HG02798 (cell line): ENCODE results near the gene MLEC.

Experiments
- ATAC-seq: cut with Tn5 transposase; IDR thresholded peaks from one replicate; pipeline ENCODE4 v1.9.1; 2021; ENCODE audit warnings: mild to moderate bottlenecking; ENCODE audit not compliant: unreplicated experiment, poor library complexity

Gene MLEC

GRCh38 chr12:120739031-120739762 lies 52.2 kb downstream of the MLEC start:
- ATAC-seq: no peak

GRCh38 chr12:120739821-120740613 lies 53.1 kb downstream of the MLEC start:
- no peak for ATAC-seq

GRCh38 chr12:120740871-120741270 lies 53.9 kb downstream of the MLEC start:
- ATAC-seq: no peak

- ATAC-seq: no peak
These were observed 54.8 kb downstream of the MLEC start for GRCh38 chr12:120741476-120742421.

- ATAC-seq: no peak
These were observed 58.1 kb downstream of the MLEC start for GRCh38 chr12:120744922-120745493.

GRCh38 chr12:120748242-120748641 lies 61.3 kb downstream of the MLEC start:
- ATAC-seq: no peak

- no peak for ATAC-seq
These were observed 62.3 kb downstream of the MLEC start for GRCh38 chr12:120749256-120749655.

GRCh38 chr12:120750806-120751205 lies 63.9 kb downstream of the MLEC start:
- no peak for ATAC-seq

GRCh38 chr12:120751389-120751788 lies 64.4 kb downstream of the MLEC start:
- ATAC-seq: no peak
